Measurements from ENCODE around the gene CCDC178.

DNA sequence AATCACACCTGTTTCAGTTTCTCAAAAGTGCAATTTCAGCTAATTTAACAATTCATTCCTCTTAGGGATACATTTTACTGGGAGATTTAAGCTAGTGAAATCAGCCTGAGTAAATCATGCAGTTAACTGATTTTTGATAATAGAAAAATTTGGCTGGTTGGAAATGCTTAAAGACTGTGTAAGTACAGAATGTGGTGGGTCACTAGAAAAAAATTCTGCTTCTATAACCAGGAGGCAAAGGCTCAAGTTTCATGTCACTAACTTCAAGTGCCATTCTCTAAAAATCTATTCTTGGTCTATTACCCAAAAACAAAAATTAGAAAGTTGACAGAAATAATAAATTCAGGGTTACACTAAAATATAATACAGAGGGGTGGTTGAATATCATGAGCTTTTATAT, 271.3 kb downstream of the CCDC178 start:
- no peak for TF ChIP-seq ZNF274 (IDR thresholded peaks at IDR 0.05; ENCODE audit: low read depth, low read length)
- TF ChIP-seq YY1 (IDR thresholded peaks at IDR 0.05; ENCODE audit: insufficient read depth, insufficient read length), result no peak
- no peak for TF ChIP-seq SUZ12 (IDR thresholded peaks at IDR 0.05; ENCODE audit: extremely low read depth, insufficient read depth, insufficient read length)
